Measurements from ENCODE around the gene COL4A5.

DNA sequence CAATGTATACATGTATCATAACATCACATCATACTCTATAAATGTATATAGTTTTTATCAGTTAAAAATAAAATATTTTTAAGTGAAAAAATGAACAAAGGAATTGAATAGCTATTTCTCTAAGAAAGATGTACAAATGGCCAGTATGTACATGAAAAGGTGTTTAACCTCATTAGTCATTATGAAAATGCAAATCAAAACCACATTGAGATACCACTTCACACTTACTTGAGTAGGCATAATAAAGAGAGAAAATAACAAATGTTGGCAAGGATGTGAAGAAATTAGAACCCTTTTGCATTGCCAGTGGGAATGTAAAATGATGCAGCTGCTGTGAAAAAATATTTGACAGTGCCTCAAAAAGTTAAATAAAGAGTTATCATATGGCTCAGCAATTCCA, 201.2 kb downstream of the COL4A5 start:
- TF ChIP-seq, protein P1, sequence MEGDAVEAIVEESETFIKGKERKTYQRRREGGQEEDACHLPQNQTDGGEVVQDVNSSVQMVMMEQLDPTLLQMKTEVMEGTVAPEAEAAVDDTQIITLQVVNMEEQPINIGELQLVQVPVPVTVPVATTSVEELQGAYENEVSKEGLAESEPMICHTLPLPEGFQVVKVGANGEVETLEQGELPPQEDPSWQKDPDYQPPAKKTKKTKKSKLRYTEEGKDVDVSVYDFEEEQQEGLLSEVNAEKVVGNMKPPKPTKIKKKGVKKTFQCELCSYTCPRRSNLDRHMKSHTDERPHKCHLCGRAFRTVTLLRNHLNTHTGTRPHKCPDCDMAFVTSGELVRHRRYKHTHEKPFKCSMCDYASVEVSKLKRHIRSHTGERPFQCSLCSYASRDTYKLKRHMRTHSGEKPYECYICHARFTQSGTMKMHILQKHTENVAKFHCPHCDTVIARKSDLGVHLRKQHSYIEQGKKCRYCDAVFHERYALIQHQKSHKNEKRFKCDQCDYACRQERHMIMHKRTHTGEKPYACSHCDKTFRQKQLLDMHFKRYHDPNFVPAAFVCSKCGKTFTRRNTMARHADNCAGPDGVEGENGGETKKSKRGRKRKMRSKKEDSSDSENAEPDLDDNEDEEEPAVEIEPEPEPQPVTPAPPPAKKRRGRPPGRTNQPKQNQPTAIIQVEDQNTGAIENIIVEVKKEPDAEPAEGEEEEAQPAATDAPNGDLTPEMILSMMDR (IDR thresholded peaks at IDR 0.05 in 8 of 11, conservative IDR thresholded peaks at IDR 0.05 in 3 of 11): no peak
- TF ChIP-seq POLR2A (IDR thresholded peaks at IDR 0.05): no peak
- TF ChIP-seq POLR2AphosphoS5 (IDR thresholded peaks at IDR 0.05): no peak
